ENCODE data around the gene ACSM5. TPM values are rescaled to one million over a fixed set of nuclear protein-coding genes. Genes with fewer than 3 reads are reported as not detected.
"Not testable (repeated sequence)": the region's sequence is repeated elsewhere in the genome, so short reads cannot be mapped to it uniquely, and the experiment has no call there.

The ACSM5 gene
- polyA plus RNA-seq, 1 donor (not counting 4 experiments of a cell fraction or from before 2014, with no cell fraction given) = not detected

DNA sequence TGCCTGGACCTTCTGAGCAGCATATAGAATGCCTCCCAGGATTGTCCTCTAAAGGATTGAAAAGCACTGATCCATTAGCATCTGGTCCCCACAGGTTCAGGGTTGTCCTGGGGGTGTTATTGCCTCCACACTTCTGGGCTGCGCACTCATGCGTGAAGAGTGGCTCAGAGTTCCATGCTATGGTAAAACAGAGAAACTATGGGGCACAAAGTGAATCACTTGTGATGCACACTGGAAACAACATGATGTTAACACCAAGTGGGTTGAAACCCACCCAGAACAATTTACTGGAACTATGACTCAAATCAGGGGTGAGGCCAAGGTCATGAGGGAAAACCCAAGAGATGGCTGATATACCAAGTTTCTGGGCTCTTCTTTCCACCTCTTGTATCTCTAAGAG lies 60.6 kb downstream of the ACSM5 start:
- H3K36me3 ChIP-seq (ENCODE audit: control insufficient read depth in 2 of 2, extremely low read depth in 1 of 2, insufficient read depth in 2 of 2, low read length in 2 of 2); H2AFZ ChIP-seq (ENCODE audit: control insufficient read depth, low read length); H4K20me1 ChIP-seq (ENCODE audit: control insufficient read depth, extremely low read depth, insufficient read depth, low read length); H3K27me3 ChIP-seq (ENCODE audit: control insufficient read depth, extremely low read depth, insufficient read depth, low read length); H3K9me3 ChIP-seq (ENCODE audit: control insufficient read depth, low read depth, low read length); H3K4me2 ChIP-seq (ENCODE audit: control insufficient read depth, extremely low read depth, insufficient read depth, low read depth, low read length); dilution Hi-C loops (cut with MboI; ENCODE audit: extremely low pct_ligation_motif_present, low sequenced_read_pairs); H3K79me2 ChIP-seq (ENCODE audit: control insufficient read depth, insufficient read depth, low read length); H3K9me1 ChIP-seq (ENCODE audit: control insufficient read depth, extremely low read depth, insufficient read depth, low read length); H3K4me3 ChIP-seq (ENCODE audit: control insufficient read depth in 2 of 3, extremely low read depth in 1 of 3, insufficient read depth in 2 of 3, low read depth in 1 of 3, low read length in 3 of 3); DNase-seq (ENCODE audit: low read depth, low spot score); H3K27ac ChIP-seq (ENCODE audit: control insufficient read depth, insufficient read depth, low read length); H3K9ac ChIP-seq (ENCODE audit: control insufficient read depth, extremely low read depth, insufficient read depth, low read length); FAIRE-seq; H3K4me1 ChIP-seq (ENCODE audit: control insufficient read depth, extremely low read depth, insufficient read depth, low read length): not testable (repeated sequence)

GRCh38 chr16:20470732-20471131 lies 61.4 kb downstream of the ACSM5 start:
- H3K4me1 ChIP-seq (ENCODE audit: control insufficient read depth, extremely low read depth, insufficient read depth, low read length); H3K9me3 ChIP-seq (ENCODE audit: control insufficient read depth, low read depth, low read length); H3K79me2 ChIP-seq (ENCODE audit: control insufficient read depth, insufficient read depth, low read length); H3K4me2 ChIP-seq (ENCODE audit: control insufficient read depth, extremely low read depth, insufficient read depth, low read depth, low read length); FAIRE-seq; H3K9me1 ChIP-seq (ENCODE audit: control insufficient read depth, extremely low read depth, insufficient read depth, low read length); H4K20me1 ChIP-seq (ENCODE audit: control insufficient read depth, extremely low read depth, insufficient read depth, low read length); H3K27ac ChIP-seq (ENCODE audit: control insufficient read depth, insufficient read depth, low read length); H3K4me3 ChIP-seq (ENCODE audit: control insufficient read depth in 2 of 3, extremely low read depth in 1 of 3, insufficient read depth in 2 of 3, low read depth in 1 of 3, low read length in 3 of 3); DNase-seq (ENCODE audit: low read depth, low spot score); H3K9ac ChIP-seq (ENCODE audit: control insufficient read depth, extremely low read depth, insufficient read depth, low read length); H2AFZ ChIP-seq (ENCODE audit: control insufficient read depth, low read length); H3K36me3 ChIP-seq (ENCODE audit: control insufficient read depth in 2 of 2, extremely low read depth in 1 of 2, insufficient read depth in 2 of 2, low read length in 2 of 2); dilution Hi-C loops (cut with MboI; ENCODE audit: extremely low pct_ligation_motif_present, low sequenced_read_pairs); H3K27me3 ChIP-seq (ENCODE audit: control insufficient read depth, extremely low read depth, insufficient read depth, low read length): not testable (repeated sequence)

- H3K79me2 ChIP-seq (ENCODE audit: control insufficient read depth, insufficient read depth, low read length); H3K4me3 ChIP-seq (ENCODE audit: control insufficient read depth in 2 of 3, extremely low read depth in 1 of 3, insufficient read depth in 2 of 3, low read depth in 1 of 3, low read length in 3 of 3); H3K9me3 ChIP-seq (ENCODE audit: control insufficient read depth, low read depth, low read length); H2AFZ ChIP-seq (ENCODE audit: control insufficient read depth, low read length); dilution Hi-C loops (cut with MboI; ENCODE audit: extremely low pct_ligation_motif_present, low sequenced_read_pairs); H4K20me1 ChIP-seq (ENCODE audit: control insufficient read depth, extremely low read depth, insufficient read depth, low read length); FAIRE-seq; H3K36me3 ChIP-seq (ENCODE audit: control insufficient read depth in 2 of 2, extremely low read depth in 1 of 2, insufficient read depth in 2 of 2, low read length in 2 of 2); H3K9ac ChIP-seq (ENCODE audit: control insufficient read depth, extremely low read depth, insufficient read depth, low read length); H3K27ac ChIP-seq (ENCODE audit: control insufficient read depth, insufficient read depth, low read length); H3K4me2 ChIP-seq (ENCODE audit: control insufficient read depth, extremely low read depth, insufficient read depth, low read depth, low read length); DNase-seq (ENCODE audit: low read depth, low spot score); H3K27me3 ChIP-seq (ENCODE audit: control insufficient read depth, extremely low read depth, insufficient read depth, low read length); H3K4me1 ChIP-seq (ENCODE audit: control insufficient read depth, extremely low read depth, insufficient read depth, low read length); H3K9me1 ChIP-seq (ENCODE audit: control insufficient read depth, extremely low read depth, insufficient read depth, low read length): not testable (repeated sequence)
Measured at GRCh38 chr16:20477188-20477744, 67.9 kb downstream of the ACSM5 start.

- H3K9me3 ChIP-seq (ENCODE audit: control insufficient read depth, low read depth, low read length); H3K9me1 ChIP-seq (ENCODE audit: control insufficient read depth, extremely low read depth, insufficient read depth, low read length); H3K27me3 ChIP-seq (ENCODE audit: control insufficient read depth, extremely low read depth, insufficient read depth, low read length); H2AFZ ChIP-seq (ENCODE audit: control insufficient read depth, low read length); dilution Hi-C loops (cut with MboI; ENCODE audit: extremely low pct_ligation_motif_present, low sequenced_read_pairs); H3K36me3 ChIP-seq (ENCODE audit: control insufficient read depth in 2 of 2, extremely low read depth in 1 of 2, insufficient read depth in 2 of 2, low read length in 2 of 2); H3K27ac ChIP-seq (ENCODE audit: control insufficient read depth, insufficient read depth, low read length); DNase-seq (ENCODE audit: low read depth, low spot score); H4K20me1 ChIP-seq (ENCODE audit: control insufficient read depth, extremely low read depth, insufficient read depth, low read length); FAIRE-seq; H3K4me1 ChIP-seq (ENCODE audit: control insufficient read depth, extremely low read depth, insufficient read depth, low read length); H3K9ac ChIP-seq (ENCODE audit: control insufficient read depth, extremely low read depth, insufficient read depth, low read length); H3K4me2 ChIP-seq (ENCODE audit: control insufficient read depth, extremely low read depth, insufficient read depth, low read depth, low read length); H3K4me3 ChIP-seq (ENCODE audit: control insufficient read depth in 2 of 3, extremely low read depth in 1 of 3, insufficient read depth in 2 of 3, low read depth in 1 of 3, low read length in 3 of 3); H3K79me2 ChIP-seq (ENCODE audit: control insufficient read depth, insufficient read depth, low read length): not testable (repeated sequence)
Measured at GRCh38 chr16:20483989-20484388, 74.7 kb downstream of the ACSM5 start.

Data from keratinocyte (primary cell).